Smooth muscle cell (in vitro differentiated cells): ENCODE data around the gene LMOD1. TPM values are rescaled to one million over a fixed set of nuclear protein-coding genes. Genes with fewer than 3 reads are reported as not detected.
A peak's percentile ranks its signal among the peaks of the same experiment; 100 is the strongest.

Source experiments
- DNase-seq: peaks from one replicate; lab custom pipeline; 2025; ENCODE audit not compliant: unreplicated experiment; lab: John Stamatoyannopoulos, UW
- H2AFZ ChIP-seq: fragments of 200-600 bp; sonication (generic); 2 replicates; pipeline ENCODE4 v1.6.0; 2016; ENCODE audit warnings: antibody characterized with exemption, low read depth, mild to moderate bottlenecking
- H3F3A ChIP-seq: fragments of 200-600 bp; sonication (generic); 2 replicates; pipeline ENCODE4 v1.6.0; 2017; ENCODE audit warnings: antibody characterized with exemption, low read depth
- H3K27ac ChIP-seq: fragments of 200-600 bp; sonication (generic); 2 replicates; pipeline ENCODE4 v1.5.1; 2016; ENCODE audit warnings: low read depth, mild to moderate bottlenecking
- H3K27me3 ChIP-seq: fragments of 200-600 bp; sonication (generic); 2 replicates; pipeline ENCODE4 v1.6.1; 2016; ENCODE audit warnings: low read depth, mild to moderate bottlenecking
- H3K36me3 ChIP-seq: fragments of 200-600 bp; sonication (generic); 2 replicates; pipeline ENCODE4 v1.5.1; 2016; ENCODE audit warnings: low read depth
- H3K4me1 ChIP-seq: fragments of 200-600 bp; sonication (generic); 2 replicates; pipeline ENCODE4 v1.5.1; 2016; ENCODE audit warnings: low read depth
- H3K4me2 ChIP-seq: fragments of 200-600 bp; sonication (generic); 2 replicates; pipeline ENCODE4 v1.6.0; 2016; ENCODE audit warnings: mild to moderate bottlenecking
- H3K4me3 ChIP-seq: fragments of 200-600 bp; sonication (generic); 2 replicates; pipeline ENCODE4 v1.5.1; 2016; ENCODE audit warnings: mild to moderate bottlenecking
- H3K79me2 ChIP-seq: fragments of 200-600 bp; sonication (generic); 2 replicates; pipeline ENCODE4 v1.6.0; 2016; ENCODE audit warnings: low read depth, mild to moderate bottlenecking
- H3K9ac ChIP-seq: fragments of 200-600 bp; sonication (generic); 2 replicates; pipeline ENCODE4 v1.6.0; 2016; ENCODE audit warnings: low read depth
- H3K9me3 ChIP-seq: fragments of 200-600 bp; sonication (generic); replicated peaks from 2 replicates; pipeline ENCODE4 v1.5.1; 2016; ENCODE audit warnings: low read depth
- H4K20me1 ChIP-seq: fragments of 200-600 bp; sonication (generic); 2 replicates; pipeline ENCODE4 v1.6.0; 2016; ENCODE audit warnings: low read depth
- CTCF ChIP-seq: fragments of 200-600 bp; sonication (generic); IDR thresholded peaks from 2 replicates; pipeline ENCODE4 v1.5.1; 2017; ENCODE audit warnings: borderline replicate concordance, mild to moderate bottlenecking, antibody characterized with exemption; ENCODE audit not compliant: insufficient read depth, poor library complexity, severe bottlenecking
- WGBS: methylation state at CpG from one replicate; pipeline ENCODE4 v1.1.7; 2016; ENCODE audit warnings: low lambda C conversion rate; 5-methylcytosine and 5-hydroxymethylcytosine counted together
- polyA plus RNA-seq: library from polyadenylated mRNA; unstranded; fragments of >200 nt; fragmentation: Nextera tagmentation; extraction: Ambion mirVana; gene quantifications from 2 replicates; pipeline ENCODE4 v1.2.1, GENCODE V29; 2016
- total RNA-seq: library from RNA; depleted of rRNA; stranded (reverse); fragments of >200 nt; gene quantifications from 2 replicates; pipeline ENCODE4 v1.2.3, GENCODE V29; 2014

The LMOD1 gene
- total and polyA plus RNA-seq, 2 experiments from 2014 or later: 4.0 to 5.6 TPM

GRCh38 chr1:201916649-201917249, 29.6 kb downstream of the LMOD1 start:
- H3K4me2 ChIP-seq: peak overlapping the region; percentile 67
- H3K9ac ChIP-seq: no peak overlapping the region
- WGBS: 16% methylated on average over 11 of the region's 11 CpGs
- no peaks in the 10 kb centered on the region for H3K36me3 ChIP-seq
- H4K20me1 ChIP-seq: no peaks in the 10 kb centered on the region
- no peaks in the 10 kb centered on the region for H3K27me3 ChIP-seq
- H3K4me3 ChIP-seq: no peak overlapping the region
- H3K9me3 ChIP-seq: no peaks in the 10 kb centered on the region
- DNase-seq: peak; percentile 26
- H3K79me2 ChIP-seq: no peaks in the 10 kb centered on the region
- peaks cover 16% of the 10 kb centered on the region for H3F3A ChIP-seq
- peak overlapping the region; percentile 78 for H3K27ac ChIP-seq
- TF ChIP-seq CTCF: no peak
- H3K4me1 ChIP-seq: peaks cover 5% of the 10 kb centered on the region
- no peak overlapping the region for H2AFZ ChIP-seq

GRCh38 chr1:201914456-201915235, 31.7 kb downstream of the LMOD1 start:
- Histone ChIP-seq H3K9me3 (no peaks in the 10 kb centered on the region), H3K9ac (no peak overlapping the region), H3F3A (peaks cover 11% of the 10 kb centered on the region), H3K79me2 (no peaks in the 10 kb centered on the region), H3K36me3 (no peaks in the 10 kb centered on the region), H3K27ac (peak overlapping the region; percentile 24), H3K27me3 (no peaks in the 10 kb centered on the region), H3K4me3 (no peak overlapping the region), H3K4me2 (no peak overlapping the region), H4K20me1 (no peaks in the 10 kb centered on the region), H2AFZ (no peak overlapping the region), H3K4me1 (peaks cover 8% of the 10 kb centered on the region)
- WGBS: 75% methylated on average over 12 of the region's 14 CpGs
- no peak for TF ChIP-seq CTCF
- DNase-seq: no peak

GRCh38 chr1:201912832-201913231, 33.5 kb downstream of the LMOD1 start:
- H4K20me1 ChIP-seq: no peaks in the 10 kb centered on the region
- 51% methylated on average over 5 of the region's 5 CpGs for WGBS
- no peaks in the 10 kb centered on the region for H3K9me3 ChIP-seq
- H3K27ac ChIP-seq: no peak overlapping the region
- no peak for DNase-seq
- TF ChIP-seq CTCF: no peak
- no peak overlapping the region for H3K4me2 ChIP-seq
- H3K36me3 ChIP-seq: no peaks in the 10 kb centered on the region
- H3K4me3 ChIP-seq: no peak overlapping the region
- H2AFZ ChIP-seq: no peak overlapping the region
- peaks cover 8% of the 10 kb centered on the region for H3K4me1 ChIP-seq
- no peaks in the 10 kb centered on the region for H3K79me2 ChIP-seq
- H3K27me3 ChIP-seq: no peaks in the 10 kb centered on the region
- no peaks in the 10 kb centered on the region for H3F3A ChIP-seq
- H3K9ac ChIP-seq: no peak overlapping the region
